ENCODE results near the gene CREB3L1. TPM values are rescaled to one million over a fixed set of nuclear protein-coding genes. Genes with fewer than 3 reads are reported as not detected.
A peak's percentile ranks its signal among the peaks of the same experiment; 100 is the strongest.

CREB3L1 gene
- total and polyA plus RNA-seq, 2 of the 13 experiments (the other 11 are each of a cell fraction or from before 2014, with no cell fraction given) = not detected

GRCh38 chr11:46345881-46346484, 68.5 kb downstream of the CREB3L1 start:
- no peaks in the 10 kb centered on the region for H3K36me3 ChIP-seq (replicated peaks in 1 of 2; ENCODE audit: control insufficient read depth in 1 of 2, insufficient read depth in 2 of 2, low read length in 2 of 2)
- no peak overlapping the region for H3K9ac ChIP-seq (ENCODE audit: insufficient read depth, low read depth, low read length)
- H3K4me3 ChIP-seq (replicated peaks in 1 of 3; ENCODE audit: insufficient read depth in 1 of 3, low read depth in 2 of 3, low read length in 3 of 3) = no peak overlapping the region
- no peak for DNase-seq (ENCODE audit: low spot score)
- POLR2A ChIA-PET = interaction anchor here (1.6 kb wide), 1 partner anchor 102 kb away, joined by 4 read pairs; no protein-coding TSS in a partner anchor
- peaks cover 0 to 17% of the 10 kb centered on the region in 2 experiments; a peak in 4 of 5 replicates for H3K27me3 ChIP-seq (ENCODE audit: control insufficient read depth in 1 of 2, insufficient read depth in 2 of 2, low read length in 2 of 2)
- no peak overlapping the region for H3K27ac ChIP-seq (ENCODE audit: extremely low read length, insufficient read depth, low read length)
- CTCF ChIA-PET (ENCODE audit: low intra/inter-chr PET ratio, low total read pairs) = no interaction called here
- no TSS peak for BruUV-seq (replicated peaks)
- H3K79me2 ChIP-seq (ENCODE audit: insufficient read depth, low read length) = peaks cover 10% of the 10 kb centered on the region
- no peak for TF ChIP-seq ZNF670 (CRISPR knock-in tag; IDR thresholded peaks at IDR 0.05; ENCODE audit: borderline replicate concordance)
- no peak for TF ChIP-seq ZNF225 (CRISPR knock-in tag; IDR thresholded peaks at IDR 0.05)
- no peak for ATAC-seq
- intact Hi-C loops (cut with micrococcal nuclease; ENCODE audit: unreplicated experiment) (no loop called here), in situ Hi-C loops (cut with HindIII; ENCODE audit: extremely low pct_ligation_motif_present, low pct_unique_long_range_greater_than_20kb) (no loop called here)
- no peaks in the 10 kb centered on the region for H4K20me1 ChIP-seq (ENCODE audit: insufficient read depth, low read length)
- peaks cover 67% of the 10 kb centered on the region for H3K4me1 ChIP-seq (ENCODE audit: insufficient read depth, low read length)
- no peak for FAIRE-seq
- 70% methylated on average over 8 of the region's 10 CpGs for WGBS (ENCODE audit: low lambda C conversion rate)
- H3K4me2 ChIP-seq (ENCODE audit: low read depth, low read length) = peak overlapping the region; percentile 44; the same call in 1 of the 2 replicates
- H2AFZ ChIP-seq (ENCODE audit: low read length) = no peak overlapping the region
- H3K9me3 ChIP-seq (ENCODE audit: low read length) = no peaks in the 10 kb centered on the region

- Histone ChIP-seq H3K27ac (ENCODE audit: extremely low read length, insufficient read depth, low read length) (no peak within 1 kb of the TSS), H4K20me1 (ENCODE audit: insufficient read depth, low read length) (no peaks in the 10 kb centered on the region), H3K4me1 (ENCODE audit: insufficient read depth, low read length) (peaks cover 75% of the 10 kb centered on the region), H3K4me2 (ENCODE audit: low read depth, low read length) (peak within 1 kb of the TSS; percentile 94), H2AFZ (ENCODE audit: low read length) (no peak within 1 kb of the TSS), H3K36me3 (replicated peaks in 1 of 2; ENCODE audit: control insufficient read depth in 1 of 2, insufficient read depth in 2 of 2, low read length in 2 of 2) (no peaks in the 10 kb centered on the region), H3K9ac (ENCODE audit: insufficient read depth, low read depth, low read length) (peak within 1 kb of the TSS; percentile 73), H3K9me3 (ENCODE audit: low read length) (no peaks in the 10 kb centered on the region), H3K4me3 (replicated peaks in 1 of 3; ENCODE audit: insufficient read depth in 1 of 3, low read depth in 2 of 3, low read length in 3 of 3) (peak within 1 kb of the TSS; percentile 73 to 99 (median 88)), H3K27me3 (ENCODE audit: control insufficient read depth in 1 of 2, insufficient read depth in 2 of 2, low read length in 2 of 2) (peaks cover 0 to 9% of the 10 kb centered on the region in 2 experiments; a peak in 3 of 5 replicates), H3K79me2 (ENCODE audit: insufficient read depth, low read length) (peaks cover 10% of the 10 kb centered on the region)
- ChIA-PET CTCF (ENCODE audit: low intra/inter-chr PET ratio, low total read pairs) (no interaction called here), POLR2A (interaction anchor here (0.5 to 1.6 kb wide), 2 partner anchors 103 to 105 kb away, joined by 3 to 4 read pairs; no protein-coding TSS in a partner anchor)
- FAIRE-seq (no peak), ATAC-seq (peak; percentile 71), DNase-seq (ENCODE audit: low spot score) (peak; percentile 66)
- intact Hi-C loops (cut with micrococcal nuclease; ENCODE audit: unreplicated experiment) = no loop called here
- BruUV-seq (replicated peaks) = no TSS peak
- in situ Hi-C loops (cut with HindIII; ENCODE audit: extremely low pct_ligation_motif_present, low pct_unique_long_range_greater_than_20kb) = no loop called here
- 24% methylated on average over 17 of the region's 80 CpGs for WGBS (ENCODE audit: low lambda C conversion rate)
- TF ChIP-seq ZNF510 (CRISPR knock-in tag; IDR thresholded peaks at IDR 0.05; ENCODE audit: low read depth) (no peak), ZNF318 (CRISPR knock-in tag; IDR thresholded peaks at IDR 0.05) (no peak), ATAD3A (CRISPR knock-in tag; IDR thresholded peaks at IDR 0.05) (no peak), PHF5A (CRISPR knock-in tag; IDR thresholded peaks at IDR 0.05; ENCODE audit: low read depth, unreplicated experiment) (no peak)
These were observed 69.6 kb downstream of the CREB3L1 start, which contains the start of gene DGKZ for GRCh38 chr11:46346886-46347636. DGKZ (plus strand) TSS chr11:46347463; CDS start chr11:46347660, 197 bp downstream.
